Liver (tissue), 9 donors: ENCODE results near the gene TIFAB. TPM values are rescaled to one million over a fixed set of nuclear protein-coding genes. Genes with fewer than 3 reads are reported as not detected.

Source experiments
- DNase-seq: peaks from one replicate; pipeline ENCODE4 v3.0.0-alpha.2; 2017; ENCODE audit warnings: low spot score
- H3K27ac ChIP-seq, 2 donors: one replicate each; pipeline ENCODE4 v1.7.0; 2013; ENCODE audit warnings: inconsistent platforms in 2 of 2, low read length in 2 of 2, control low read depth in 1 of 2, low read depth in 1 of 2, mild to moderate bottlenecking in 1 of 2
- H3K27me3 ChIP-seq, 4 donors: one replicate each; pipeline versions ENCODE4 v1.6.1 to v1.7.0; 2013; ENCODE audit warnings: low read length in 3 of 4, inconsistent platforms in 1 of 4, mild to moderate bottlenecking in 1 of 4, moderate library complexity in 1 of 4; ENCODE audit not compliant: control insufficient read depth in 4 of 4, insufficient read depth in 4 of 4
- H3K36me3 ChIP-seq, 4 donors: one replicate each; pipeline versions ENCODE4 v1.6.1 to v1.7.0; 2013; ENCODE audit warnings: low read length in 3 of 4, mild to moderate bottlenecking in 3 of 4, low read depth in 1 of 4, moderate library complexity in 1 of 4; ENCODE audit not compliant: control insufficient read depth in 4 of 4, insufficient read depth in 3 of 4
- H3K4me1 ChIP-seq, 4 donors: one replicate each; pipeline versions ENCODE4 v1.6.1 to v1.7.0; 2013; ENCODE audit warnings: low read length in 3 of 4, mild to moderate bottlenecking in 3 of 4, moderate library complexity in 1 of 4; ENCODE audit not compliant: control insufficient read depth in 4 of 4, insufficient read depth in 4 of 4
- H3K4me3 ChIP-seq, 3 donors: one replicate each; pipeline versions ENCODE4 v1.6.1 to v1.7.0; 2013; ENCODE audit warnings: low read length in 3 of 3, control low read depth in 1 of 3, low read depth in 1 of 3, mild to moderate bottlenecking in 1 of 3
- H3K9ac ChIP-seq, 2 donors: one replicate each; pipeline ENCODE4 v1.7.0; 2013; ENCODE audit warnings: low read length in 2 of 2, mild to moderate bottlenecking in 2 of 2, moderate library complexity in 2 of 2, control low read depth in 1 of 2, low read depth in 1 of 2
- H3K9me3 ChIP-seq, 4 donors: one replicate each; pipeline versions ENCODE4 v1.6.1 to v1.7.0; 2013; ENCODE audit warnings: low read length in 3 of 4; ENCODE audit not compliant: control insufficient read depth in 4 of 4
- EGR1 ChIP-seq, 2 donors: IDR thresholded peaks; 2 replicates each; pipeline ENCODE4 v1.6.1; 2016 to 2018; ENCODE audit warnings: antibody characterized with exemption in 2 of 2, low read depth in 2 of 2
- FOXA1 ChIP-seq: IDR thresholded peaks from 2 replicates; pipeline ENCODE4 v1.6.1; 2016; ENCODE audit warnings: antibody characterized with exemption
- FOXA2 ChIP-seq: IDR thresholded peaks from 2 replicates; pipeline ENCODE4 v1.6.1; 2016; ENCODE audit warnings: antibody characterized with exemption
- GABPA ChIP-seq, 2 donors: IDR thresholded peaks in 1 of 2; conservative IDR thresholded peaks in 1 of 2; 2 replicates each; pipeline ENCODE4 v1.6.1; 2016; ENCODE audit warnings: antibody characterized with exemption in 2 of 2, mild to moderate bottlenecking in 1 of 2, moderate library complexity in 1 of 2
- HNF4A ChIP-seq, 2 donors: conservative IDR thresholded peaks; 2 replicates each; pipeline ENCODE4 v1.6.1; 2016; ENCODE audit warnings: antibody characterized with exemption in 2 of 2, mild to moderate bottlenecking in 2 of 2
- HNF4G ChIP-seq: IDR thresholded peaks from 2 replicates; pipeline ENCODE4 v1.6.1; 2016; ENCODE audit warnings: antibody characterized with exemption
- JUND ChIP-seq, 2 donors: IDR thresholded peaks; 2 replicates each; pipeline ENCODE4 v1.6.1; 2016; ENCODE audit warnings: antibody characterized with exemption in 2 of 2
- NR2F2 ChIP-seq: IDR thresholded peaks from 2 replicates; pipeline ENCODE4 v1.6.1; 2016; ENCODE audit warnings: antibody characterized with exemption
- RAD21 ChIP-seq, 2 donors: IDR thresholded peaks; 2 replicates each; pipeline ENCODE4 v1.6.1; 2016; ENCODE audit warnings: antibody characterized with exemption in 2 of 2, mild to moderate bottlenecking in 2 of 2
- RXRA ChIP-seq, 2 donors: IDR thresholded peaks; 2 replicates each; pipeline ENCODE4 v1.6.1; 2017 to 2018; ENCODE audit warnings: antibody characterized with exemption in 2 of 2, mild to moderate bottlenecking in 1 of 2
- SP1 ChIP-seq: IDR thresholded peaks from 2 replicates; pipeline ENCODE4 v1.6.1; 2018; ENCODE audit warnings: antibody characterized with exemption, mild to moderate bottlenecking
- TAF1 ChIP-seq: conservative IDR thresholded peaks from 2 replicates; pipeline ENCODE4 v1.6.1; 2016; ENCODE audit warnings: antibody characterized with exemption, mild to moderate bottlenecking
- YY1 ChIP-seq: IDR thresholded peaks from 2 replicates; pipeline ENCODE4 v1.6.1; 2016; ENCODE audit warnings: antibody characterized with exemption, mild to moderate bottlenecking
- WGBS: extraction: QIAGEN DNeasy Blood & Tissue Kit; methylation state at CpG from one replicate; pipeline ENCODE4 v1.1.7; 2013; 5-methylcytosine and 5-hydroxymethylcytosine counted together
- polyA plus RNA-seq, 2 donors: library from polyadenylated mRNA; stranded (reverse) in 1 of 2; unstranded in 1 of 2; fragments of 200-250 nt in 1 of 2; fragments of >200 nt in 1 of 2; fragmentation: Nextera tagmentation in 1 of 2; extraction: Ambion mirVana in 1 of 2; gene quantifications; one replicate each; pipeline versions ENCODE4 v1.2.1 to v1.2.3, GENCODE V29; 2013 to 2015
- total RNA-seq, 2 donors: library from RNA; depleted of rRNA; stranded (reverse); fragments of >200 nt; gene quantifications; one replicate each; pipeline ENCODE4 v1.2.3, GENCODE V29; 2014
- TF ChIP-seq, protein P1 (sequence below): IDR thresholded peaks from 2 replicates; pipeline ENCODE4 v1.6.1; 2016; ENCODE audit warnings: antibody characterized with exemption
- TF ChIP-seq, protein P2 (sequence below): IDR thresholded peaks from 2 replicates; pipeline ENCODE4 v1.6.1; 2016; ENCODE audit warnings: antibody characterized with exemption
- TF ChIP-seq, protein P3 (sequence below): IDR thresholded peaks from 2 replicates; pipeline ENCODE4 v1.6.1; 2016; ENCODE audit warnings: antibody characterized with exemption, mild to moderate bottlenecking
- TF ChIP-seq, protein P4 (sequence below): IDR thresholded peaks from 2 replicates; pipeline ENCODE4 v1.6.1; 2016; ENCODE audit warnings: antibody characterized with exemption
- TF ChIP-seq, protein P5 (sequence below): fragments of 150-350 bp; IDR thresholded peaks from 2 replicates; pipeline ENCODE4 v1.5.1; 2017; ENCODE audit warnings: improper control_type of control experiment, low read depth, low read length; ENCODE audit not compliant: missing input control
- donor health status: healthy.
- donor health status: healthy.
- donor health status: healthy.
- donor health status: healthy.
- donor health status: healthy.

The TIFAB gene
- total and polyA plus RNA-seq, 4 donors: 0.02 to 0.47 TPM; not detected in 2

DNA sequence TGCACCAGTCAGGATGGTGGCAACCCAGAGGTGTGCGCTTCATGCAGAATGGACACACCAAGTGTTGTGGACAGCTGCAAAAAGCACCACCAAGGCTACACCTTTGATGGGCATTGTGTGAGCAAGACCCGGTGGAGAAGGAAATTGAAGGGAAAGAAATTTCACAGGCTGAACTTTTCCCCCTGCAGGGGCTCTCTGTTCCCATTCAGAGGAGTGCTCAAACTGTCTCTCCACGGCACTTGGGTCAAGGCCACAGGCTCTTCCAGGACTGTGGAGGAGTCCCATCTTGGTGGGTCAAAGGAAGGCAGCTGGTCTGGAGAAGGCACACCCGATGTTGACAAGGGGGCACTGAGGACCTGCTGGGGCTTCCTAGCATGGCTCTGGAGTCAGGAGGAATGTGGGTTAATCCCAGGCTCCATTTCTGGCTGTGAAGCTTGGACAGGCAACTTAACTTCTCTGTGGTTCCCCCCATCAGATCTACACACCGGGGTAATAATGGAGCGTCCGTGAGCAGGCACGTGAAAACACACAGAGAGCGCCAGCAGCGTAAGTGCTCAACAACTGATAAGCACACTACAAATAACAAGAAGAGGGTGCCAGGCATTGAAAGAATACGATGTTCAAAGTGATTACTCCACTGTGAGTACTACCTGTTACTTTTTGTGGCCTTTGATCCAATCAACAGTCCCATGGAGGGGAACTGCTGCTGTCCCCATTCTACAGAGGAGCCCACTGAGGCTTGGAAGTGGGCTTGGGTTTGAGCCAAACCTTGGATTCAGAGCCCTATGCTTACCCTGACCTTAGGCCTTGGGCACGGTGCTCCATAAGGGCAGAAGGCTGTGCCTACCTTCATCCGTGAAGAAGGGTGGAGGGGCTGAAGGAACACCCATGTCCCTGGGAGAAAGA, 34.2 kb upstream of the TIFAB start:
- no peaks in the 10 kb centered on the region for H3K36me3 ChIP-seq
- 76% methylated on average over 13 of the region's 13 CpGs for WGBS
- no peaks in the 10 kb centered on the region for H3K9me3 ChIP-seq
- DNase-seq: no peak
- TF ChIP-seq, protein P1, sequence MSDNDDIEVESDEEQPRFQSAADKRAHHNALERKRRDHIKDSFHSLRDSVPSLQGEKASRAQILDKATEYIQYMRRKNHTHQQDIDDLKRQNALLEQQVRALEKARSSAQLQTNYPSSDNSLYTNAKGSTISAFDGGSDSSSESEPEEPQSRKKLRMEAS: no peak
- TF ChIP-seq HNF4A (conservative IDR thresholded peaks at IDR 0.05) (no peak), RXRA (IDR thresholded peaks at IDR 0.05) (no peak), JUND (IDR thresholded peaks at IDR 0.05) (no peak), NR2F2 (no peak), YY1 (no peak), FOXA1 (no peak), GABPA (IDR thresholded peaks at IDR 0.05 in 1 of 2, conservative IDR thresholded peaks at IDR 0.05 in 1 of 2) (no peak), RAD21 (IDR thresholded peaks at IDR 0.05) (no peak), FOXA2 (no peak), SP1 (no peak), EGR1 (IDR thresholded peaks at IDR 0.05; ENCODE audit: low read depth in 2 of 2) (no peak), HNF4G (no peak), TAF1 (no peak)
- TF ChIP-seq, protein P2, sequence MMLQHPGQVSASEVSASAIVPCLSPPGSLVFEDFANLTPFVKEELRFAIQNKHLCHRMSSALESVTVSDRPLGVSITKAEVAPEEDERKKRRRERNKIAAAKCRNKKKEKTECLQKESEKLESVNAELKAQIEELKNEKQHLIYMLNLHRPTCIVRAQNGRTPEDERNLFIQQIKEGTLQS: no peak
- TF ChIP-seq, protein P3, sequence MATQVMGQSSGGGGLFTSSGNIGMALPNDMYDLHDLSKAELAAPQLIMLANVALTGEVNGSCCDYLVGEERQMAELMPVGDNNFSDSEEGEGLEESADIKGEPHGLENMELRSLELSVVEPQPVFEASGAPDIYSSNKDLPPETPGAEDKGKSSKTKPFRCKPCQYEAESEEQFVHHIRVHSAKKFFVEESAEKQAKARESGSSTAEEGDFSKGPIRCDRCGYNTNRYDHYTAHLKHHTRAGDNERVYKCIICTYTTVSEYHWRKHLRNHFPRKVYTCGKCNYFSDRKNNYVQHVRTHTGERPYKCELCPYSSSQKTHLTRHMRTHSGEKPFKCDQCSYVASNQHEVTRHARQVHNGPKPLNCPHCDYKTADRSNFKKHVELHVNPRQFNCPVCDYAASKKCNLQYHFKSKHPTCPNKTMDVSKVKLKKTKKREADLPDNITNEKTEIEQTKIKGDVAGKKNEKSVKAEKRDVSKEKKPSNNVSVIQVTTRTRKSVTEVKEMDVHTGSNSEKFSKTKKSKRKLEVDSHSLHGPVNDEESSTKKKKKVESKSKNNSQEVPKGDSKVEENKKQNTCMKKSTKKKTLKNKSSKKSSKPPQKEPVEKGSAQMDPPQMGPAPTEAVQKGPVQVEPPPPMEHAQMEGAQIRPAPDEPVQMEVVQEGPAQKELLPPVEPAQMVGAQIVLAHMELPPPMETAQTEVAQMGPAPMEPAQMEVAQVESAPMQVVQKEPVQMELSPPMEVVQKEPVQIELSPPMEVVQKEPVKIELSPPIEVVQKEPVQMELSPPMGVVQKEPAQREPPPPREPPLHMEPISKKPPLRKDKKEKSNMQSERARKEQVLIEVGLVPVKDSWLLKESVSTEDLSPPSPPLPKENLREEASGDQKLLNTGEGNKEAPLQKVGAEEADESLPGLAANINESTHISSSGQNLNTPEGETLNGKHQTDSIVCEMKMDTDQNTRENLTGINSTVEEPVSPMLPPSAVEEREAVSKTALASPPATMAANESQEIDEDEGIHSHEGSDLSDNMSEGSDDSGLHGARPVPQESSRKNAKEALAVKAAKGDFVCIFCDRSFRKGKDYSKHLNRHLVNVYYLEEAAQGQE: no peak
- TF ChIP-seq, protein P4, sequence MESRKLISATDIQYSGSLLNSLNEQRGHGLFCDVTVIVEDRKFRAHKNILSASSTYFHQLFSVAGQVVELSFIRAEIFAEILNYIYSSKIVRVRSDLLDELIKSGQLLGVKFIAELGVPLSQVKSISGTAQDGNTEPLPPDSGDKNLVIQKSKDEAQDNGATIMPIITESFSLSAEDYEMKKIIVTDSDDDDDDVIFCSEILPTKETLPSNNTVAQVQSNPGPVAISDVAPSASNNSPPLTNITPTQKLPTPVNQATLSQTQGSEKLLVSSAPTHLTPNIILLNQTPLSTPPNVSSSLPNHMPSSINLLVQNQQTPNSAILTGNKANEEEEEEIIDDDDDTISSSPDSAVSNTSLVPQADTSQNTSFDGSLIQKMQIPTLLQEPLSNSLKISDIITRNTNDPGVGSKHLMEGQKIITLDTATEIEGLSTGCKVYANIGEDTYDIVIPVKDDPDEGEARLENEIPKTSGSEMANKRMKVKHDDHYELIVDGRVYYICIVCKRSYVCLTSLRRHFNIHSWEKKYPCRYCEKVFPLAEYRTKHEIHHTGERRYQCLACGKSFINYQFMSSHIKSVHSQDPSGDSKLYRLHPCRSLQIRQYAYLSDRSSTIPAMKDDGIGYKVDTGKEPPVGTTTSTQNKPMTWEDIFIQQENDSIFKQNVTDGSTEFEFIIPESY: no peak
- TF ChIP-seq, protein P5, sequence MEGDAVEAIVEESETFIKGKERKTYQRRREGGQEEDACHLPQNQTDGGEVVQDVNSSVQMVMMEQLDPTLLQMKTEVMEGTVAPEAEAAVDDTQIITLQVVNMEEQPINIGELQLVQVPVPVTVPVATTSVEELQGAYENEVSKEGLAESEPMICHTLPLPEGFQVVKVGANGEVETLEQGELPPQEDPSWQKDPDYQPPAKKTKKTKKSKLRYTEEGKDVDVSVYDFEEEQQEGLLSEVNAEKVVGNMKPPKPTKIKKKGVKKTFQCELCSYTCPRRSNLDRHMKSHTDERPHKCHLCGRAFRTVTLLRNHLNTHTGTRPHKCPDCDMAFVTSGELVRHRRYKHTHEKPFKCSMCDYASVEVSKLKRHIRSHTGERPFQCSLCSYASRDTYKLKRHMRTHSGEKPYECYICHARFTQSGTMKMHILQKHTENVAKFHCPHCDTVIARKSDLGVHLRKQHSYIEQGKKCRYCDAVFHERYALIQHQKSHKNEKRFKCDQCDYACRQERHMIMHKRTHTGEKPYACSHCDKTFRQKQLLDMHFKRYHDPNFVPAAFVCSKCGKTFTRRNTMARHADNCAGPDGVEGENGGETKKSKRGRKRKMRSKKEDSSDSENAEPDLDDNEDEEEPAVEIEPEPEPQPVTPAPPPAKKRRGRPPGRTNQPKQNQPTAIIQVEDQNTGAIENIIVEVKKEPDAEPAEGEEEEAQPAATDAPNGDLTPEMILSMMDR: no peak
- H3K4me1 ChIP-seq: peaks cover 2 to 19% (median 13%) of the 10 kb centered on the region in 4 donors
- H3K27ac ChIP-seq: no peak overlapping the region
- H3K27me3 ChIP-seq: peaks cover 2 to 21% (median 12%) of the 10 kb centered on the region in 4 donors
- H3K4me3 ChIP-seq: no peak overlapping the region
- no peak overlapping the region for H3K9ac ChIP-seq
